Hepatocyte (in vitro differentiated cells): Measurements from ENCODE around the gene CAAP1.

Experiments used
- CTCF ChIP-seq: fragments of 200-600 bp; sonication (generic); IDR thresholded peaks from 2 replicates; pipeline ENCODE4 v1.5.1; 2016; ENCODE audit warnings: antibody characterized with exemption, mild to moderate bottlenecking; ENCODE audit not compliant: poor library complexity
- EZH2 ChIP-seq: fragments of 200-600 bp; sonication (generic); IDR thresholded peaks from 2 replicates; pipeline ENCODE4 v1.6.1; 2016; ENCODE audit warnings: antibody characterized with exemption, mild to moderate bottlenecking, borderline replicate concordance
- EZH2phosphoT487 ChIP-seq: fragments of 200-600 bp; sonication (generic); IDR thresholded peaks from one replicate; pipeline ENCODE4 v1.6.1; 2018; ENCODE audit warnings: antibody characterized with exemption, mild to moderate bottlenecking, low read depth, moderate library complexity; ENCODE audit not compliant: unreplicated experiment, severe bottlenecking

DNA sequence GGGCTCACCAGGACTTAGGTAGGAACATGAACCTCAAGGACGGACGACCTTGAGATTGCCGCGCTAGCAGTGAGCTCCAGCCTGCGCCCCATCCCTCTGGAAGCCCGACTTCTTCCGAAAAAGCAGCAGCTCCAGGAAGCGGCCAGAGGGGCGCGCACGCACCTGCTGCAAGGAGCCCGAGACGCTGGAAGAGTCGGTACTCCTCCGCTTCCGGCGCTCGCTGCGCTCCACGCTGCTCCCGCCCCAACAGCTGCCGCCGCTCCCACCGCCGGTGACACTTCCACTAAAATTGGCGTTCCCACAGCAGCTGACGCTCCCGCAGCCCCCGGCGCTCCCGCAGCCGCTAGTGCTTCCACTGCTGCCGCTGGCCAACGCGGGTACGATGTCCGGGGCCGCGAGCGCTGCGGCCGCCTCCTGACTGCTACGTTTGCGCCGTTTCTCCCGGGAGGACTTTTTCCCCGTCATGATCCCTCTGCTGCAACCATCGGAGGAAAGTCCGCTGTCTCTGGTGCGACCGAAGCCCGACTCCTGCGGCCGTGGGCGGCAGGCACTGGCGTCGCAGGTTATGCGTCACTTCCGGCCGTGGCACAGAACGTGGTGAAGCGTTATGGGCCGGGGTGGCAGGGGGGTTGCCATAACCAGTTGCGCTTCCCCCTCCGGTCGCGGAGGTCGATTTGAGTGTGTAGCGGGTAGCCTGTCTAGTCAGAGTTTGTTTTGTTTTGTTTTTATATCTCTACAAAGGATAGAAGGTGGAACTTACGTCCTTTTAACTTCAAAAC is at the start of gene CAAP1:
- no peak for TF ChIP-seq EZH2phosphoT487
- peak; percentile 47 for TF ChIP-seq CTCF
- no peak for TF ChIP-seq EZH2
